GM12865 (cell line): ENCODE data around the gene GH1.

Experiments
- DNase-seq: peaks from one replicate; pipeline ENCODE4 v3.0.0; 2010; ENCODE audit warnings: low read depth
- H3K4me3 ChIP-seq: 2 replicates; pipeline ENCODE4 v1.5.1; 2011; ENCODE audit warnings: mild to moderate bottlenecking, low read depth, low read length, control low read depth
- TF ChIP-seq, protein P1 (sequence below): IDR thresholded peaks from 2 replicates; pipeline ENCODE4 v1.5.1; 2011; ENCODE audit warnings: low read length, control low read depth, low read depth, inconsistent platforms; ENCODE audit not compliant: insufficient read depth; ENCODE audit errors: missing control alignments

The GH1 gene

DNA sequence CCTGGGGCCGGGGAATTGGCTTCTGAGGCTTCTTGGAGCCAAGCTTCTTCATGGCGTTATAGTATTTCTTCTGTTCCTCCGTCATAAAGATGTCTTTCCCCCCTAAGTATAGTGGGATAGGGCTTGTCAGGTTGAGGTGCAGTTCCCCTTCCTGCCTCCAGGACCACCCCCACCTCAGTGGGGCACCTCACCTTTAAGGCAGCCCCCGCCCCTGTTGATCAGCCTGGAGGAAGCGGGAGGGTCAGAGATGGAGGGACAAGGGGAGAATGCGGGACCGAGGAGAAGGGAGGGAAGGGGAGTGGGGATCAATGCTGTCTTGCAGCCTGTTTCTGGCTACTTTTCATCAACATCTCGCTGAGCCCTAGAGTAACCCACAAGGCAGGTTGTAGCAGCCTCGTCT, 25.1 kb upstream of the GH1 start:
- TF ChIP-seq, protein P1, sequence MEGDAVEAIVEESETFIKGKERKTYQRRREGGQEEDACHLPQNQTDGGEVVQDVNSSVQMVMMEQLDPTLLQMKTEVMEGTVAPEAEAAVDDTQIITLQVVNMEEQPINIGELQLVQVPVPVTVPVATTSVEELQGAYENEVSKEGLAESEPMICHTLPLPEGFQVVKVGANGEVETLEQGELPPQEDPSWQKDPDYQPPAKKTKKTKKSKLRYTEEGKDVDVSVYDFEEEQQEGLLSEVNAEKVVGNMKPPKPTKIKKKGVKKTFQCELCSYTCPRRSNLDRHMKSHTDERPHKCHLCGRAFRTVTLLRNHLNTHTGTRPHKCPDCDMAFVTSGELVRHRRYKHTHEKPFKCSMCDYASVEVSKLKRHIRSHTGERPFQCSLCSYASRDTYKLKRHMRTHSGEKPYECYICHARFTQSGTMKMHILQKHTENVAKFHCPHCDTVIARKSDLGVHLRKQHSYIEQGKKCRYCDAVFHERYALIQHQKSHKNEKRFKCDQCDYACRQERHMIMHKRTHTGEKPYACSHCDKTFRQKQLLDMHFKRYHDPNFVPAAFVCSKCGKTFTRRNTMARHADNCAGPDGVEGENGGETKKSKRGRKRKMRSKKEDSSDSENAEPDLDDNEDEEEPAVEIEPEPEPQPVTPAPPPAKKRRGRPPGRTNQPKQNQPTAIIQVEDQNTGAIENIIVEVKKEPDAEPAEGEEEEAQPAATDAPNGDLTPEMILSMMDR: peak; percentile 20
- DNase-seq: no peak
- no peak overlapping the region for H3K4me3 ChIP-seq

DNA sequence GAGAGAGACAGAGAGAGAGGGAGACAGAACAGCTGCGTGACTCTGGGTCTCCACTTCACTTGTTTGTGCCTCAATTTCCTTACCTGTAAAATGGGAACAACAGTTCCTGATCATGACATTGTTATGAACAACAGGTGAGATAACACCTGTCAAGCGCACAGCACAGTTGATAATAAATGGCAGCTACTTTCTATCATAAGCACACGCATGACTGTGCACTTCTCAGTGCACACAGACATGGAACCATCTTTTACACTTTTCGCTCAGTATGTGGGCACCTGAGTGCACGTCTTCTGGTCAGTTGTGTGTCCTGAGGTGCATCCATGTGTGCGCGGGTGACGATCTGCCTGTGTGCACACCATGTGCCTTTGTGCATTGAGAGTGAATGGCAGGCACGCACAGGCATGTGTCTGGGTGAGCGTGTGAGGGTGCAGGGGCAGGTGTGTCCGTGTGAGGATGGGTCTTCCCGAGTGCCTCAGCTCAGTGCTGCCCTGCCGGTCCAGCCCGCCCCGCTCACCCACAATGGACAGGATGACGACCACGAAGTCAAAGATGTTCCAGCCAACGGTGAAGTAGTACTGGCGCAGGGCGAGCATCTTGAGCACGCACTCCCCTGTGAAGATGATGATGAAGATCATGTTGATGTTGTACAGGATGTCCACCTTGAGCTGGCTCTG, 23.8 kb upstream of the GH1 start:
- TF ChIP-seq, protein P1: no peak
- DNase-seq: no peak
- no peak overlapping the region for H3K4me3 ChIP-seq

DNA sequence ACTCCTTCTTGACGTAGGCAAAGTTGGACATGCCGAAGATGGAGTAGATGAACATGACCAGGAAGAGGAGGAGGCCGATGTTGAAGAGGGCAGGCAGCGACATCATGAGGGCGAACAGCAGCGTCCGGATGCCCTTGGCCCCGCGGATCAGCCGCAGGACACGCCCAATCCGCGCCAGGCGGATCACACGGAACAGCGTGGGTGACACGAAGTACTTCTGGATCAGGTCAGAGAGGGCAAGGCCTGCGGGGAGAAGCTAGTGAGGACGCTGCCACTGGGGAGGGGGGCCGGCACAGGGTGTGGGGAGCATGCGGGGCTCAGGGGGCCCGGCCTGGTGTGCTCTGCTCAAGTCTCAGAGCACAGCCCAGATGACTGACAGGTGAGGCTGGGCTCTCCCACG, 23.1 kb upstream of the GH1 start:
- H3K4me3 ChIP-seq: no peak overlapping the region
- DNase-seq: no peak
- TF ChIP-seq, protein P1: no peak

DNA sequence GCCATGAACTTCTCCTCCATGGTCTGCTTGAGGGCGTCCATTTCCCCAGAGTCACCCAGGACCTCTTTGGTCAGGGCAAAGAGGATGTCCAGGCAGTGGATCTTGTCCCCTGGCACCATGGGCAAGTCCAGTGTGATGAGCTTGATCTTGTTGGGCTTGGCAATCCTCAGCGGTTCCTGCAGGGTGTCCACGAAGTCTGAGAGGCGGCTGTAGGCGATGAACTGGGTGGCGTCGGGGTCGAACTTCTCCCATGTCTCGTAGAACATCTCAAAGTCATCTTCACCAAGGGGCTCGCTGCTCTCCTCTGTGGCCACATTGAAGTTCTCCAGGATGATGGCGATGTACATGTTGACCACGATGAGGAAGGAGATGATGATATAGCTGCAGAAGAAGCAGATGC, 22.5 kb upstream of the GH1 start:
- H3K4me3 ChIP-seq: no peak overlapping the region
- TF ChIP-seq, protein P1: no peak
- DNase-seq: no peak

DNA sequence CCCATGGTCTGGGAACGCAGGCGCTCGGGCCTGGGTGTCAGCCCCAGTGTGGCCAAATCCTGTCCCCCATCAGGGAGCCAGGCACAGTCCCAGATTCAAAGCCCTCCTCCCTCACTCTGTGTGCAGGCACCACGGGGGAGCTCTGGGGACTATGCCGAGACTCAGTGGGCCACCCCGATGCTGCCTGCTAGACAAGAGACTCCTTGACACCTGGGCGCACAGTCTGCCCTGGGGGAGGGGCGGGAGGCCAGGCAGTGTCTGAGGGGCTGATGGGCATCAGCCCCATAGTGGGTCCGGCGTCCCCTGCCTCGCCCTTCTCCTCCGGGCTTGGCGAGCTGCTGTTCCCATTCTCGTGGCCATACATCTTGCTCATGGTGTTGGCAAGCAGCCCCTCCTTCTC, 21.9 kb upstream of the GH1 start:
- TF ChIP-seq, protein P1: no peak
- no peak overlapping the region for H3K4me3 ChIP-seq
- no peak for DNase-seq

DNA sequence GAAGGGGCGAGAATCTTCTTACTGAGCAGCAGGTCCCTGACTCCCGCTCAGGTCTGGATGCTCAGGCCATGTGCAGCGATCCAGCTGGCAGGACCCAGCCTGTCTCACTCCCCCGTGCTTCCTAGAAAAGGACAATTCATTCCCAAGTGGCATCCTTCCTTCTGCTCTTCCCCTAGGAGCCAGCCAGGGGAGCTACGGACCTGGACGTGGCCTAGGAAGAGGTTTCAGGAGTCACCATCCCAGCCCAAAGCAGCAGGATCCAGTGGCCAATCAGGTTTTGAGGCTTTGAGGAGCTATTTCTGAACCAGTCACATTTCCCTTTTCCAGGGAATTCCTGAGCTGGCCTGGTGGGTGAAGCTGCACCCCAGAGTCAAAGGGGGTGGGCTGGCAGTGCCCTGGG, 21.2 kb upstream of the GH1 start:
- TF ChIP-seq, protein P1: no peak
- no peak for DNase-seq
- no peak overlapping the region for H3K4me3 ChIP-seq

DNA sequence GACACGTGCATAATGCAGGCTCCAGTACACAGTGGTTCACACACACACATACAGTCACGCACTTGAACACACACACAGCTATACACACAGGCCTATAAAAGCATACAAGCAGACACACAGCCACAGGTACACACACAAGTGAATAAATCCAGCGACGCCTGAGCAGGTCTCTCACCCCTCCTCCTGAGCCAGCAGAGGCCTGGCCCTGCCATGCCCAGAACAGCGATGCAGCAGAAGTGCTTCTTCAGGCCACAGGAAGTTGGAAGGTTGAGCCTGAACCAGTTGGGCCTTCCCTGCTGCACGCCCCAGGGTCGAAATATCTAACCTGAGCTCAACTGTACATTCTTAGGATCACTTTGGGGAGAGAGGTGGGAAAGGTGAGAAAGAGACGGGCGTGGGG, 20.8 kb upstream of the GH1 start:
- no peak overlapping the region for H3K4me3 ChIP-seq
- TF ChIP-seq, protein P1: no peak
- no peak for DNase-seq
